Measurements from ENCODE around the gene ZNF35.

ZNF35 gene

DNA sequence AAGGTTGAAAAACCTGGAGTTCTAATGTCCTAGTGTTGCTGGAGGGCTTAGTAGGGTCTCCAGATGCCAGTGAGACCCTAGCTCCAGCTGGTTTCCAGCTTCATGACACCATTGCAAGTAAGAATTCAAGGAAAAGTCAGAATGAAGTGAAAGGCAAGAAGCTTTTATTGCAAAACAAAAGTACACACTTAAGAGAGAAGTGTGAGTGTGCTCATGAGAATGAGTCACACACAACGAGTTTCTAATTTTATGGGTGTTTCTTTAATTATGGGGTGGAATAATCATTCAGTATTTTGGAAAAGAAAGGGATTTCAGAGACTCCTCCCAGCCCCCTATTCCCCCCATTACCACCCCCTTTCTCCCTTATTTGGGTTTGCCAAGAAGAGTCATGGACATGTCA, 39.4 kb downstream of the ZNF35 start:
- DNase-seq = no peak
